HG03439 (cell line): ENCODE measurements around the gene DYNAP.

ENCODE experiments used
- ATAC-seq: cut with Tn5 transposase; IDR thresholded peaks from one replicate; pipeline ENCODE4 v1.9.1; 2021; ENCODE audit warnings: mild to moderate bottlenecking, moderate library complexity; ENCODE audit not compliant: unreplicated experiment

DYNAP gene

DNA sequence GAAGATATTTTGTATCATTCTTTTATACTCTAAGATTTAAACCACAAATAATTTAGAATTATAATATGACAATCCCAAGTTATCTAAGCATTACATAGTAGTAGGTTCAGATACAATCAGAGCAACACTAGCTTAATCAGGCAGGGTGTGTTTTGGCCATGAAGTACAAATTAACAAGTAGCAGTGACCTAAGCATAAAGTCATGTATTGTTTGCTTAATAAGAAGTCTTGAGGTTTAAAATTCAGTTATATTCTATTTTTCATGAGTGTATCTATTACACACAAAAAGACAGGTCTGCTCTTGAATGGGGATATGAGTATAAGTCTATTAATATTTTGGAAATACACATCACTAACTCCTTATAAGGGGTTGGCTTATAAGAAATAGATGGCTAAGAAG, 39.9 kb downstream of the DYNAP start:
- ATAC-seq = no peak

DNA sequence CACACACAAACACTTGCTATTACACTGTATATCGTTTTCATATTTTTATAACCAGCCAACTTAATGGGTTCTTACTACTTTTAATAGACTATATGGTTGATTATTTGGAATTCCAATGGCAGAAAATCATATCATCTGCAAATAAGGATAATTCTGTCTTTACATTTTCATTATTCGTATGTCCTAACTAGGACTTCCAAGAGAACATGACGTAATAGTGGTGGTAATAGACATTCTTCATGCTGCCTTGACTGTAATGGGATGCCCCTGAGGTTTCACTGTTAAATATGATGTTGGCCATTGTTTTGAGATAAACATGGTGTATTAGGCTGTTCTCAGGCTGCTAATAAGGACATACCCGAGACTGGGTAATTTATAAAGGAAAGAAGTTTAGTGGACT, 45.2 kb downstream of the DYNAP start:
- ATAC-seq = no peak

DNA sequence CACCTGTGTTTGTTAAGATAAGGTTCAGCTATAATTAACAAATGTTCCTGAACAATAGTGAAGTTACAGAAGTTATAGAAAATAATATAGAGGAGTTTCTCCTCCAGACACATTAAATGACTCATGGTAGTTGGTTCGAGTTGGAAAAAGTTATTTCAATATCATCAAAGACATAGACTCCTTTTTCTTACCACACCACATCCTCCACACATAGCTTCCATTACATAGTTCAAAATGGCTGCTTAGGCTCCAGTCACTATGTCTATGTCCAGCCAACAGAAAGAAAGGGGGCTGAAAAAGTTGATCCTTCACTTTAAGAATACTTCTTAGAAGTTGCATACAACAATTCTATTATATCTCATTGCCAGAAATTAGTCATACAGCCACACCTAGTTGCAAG, 50.7 kb downstream of the DYNAP start:
- no peak for ATAC-seq

DNA sequence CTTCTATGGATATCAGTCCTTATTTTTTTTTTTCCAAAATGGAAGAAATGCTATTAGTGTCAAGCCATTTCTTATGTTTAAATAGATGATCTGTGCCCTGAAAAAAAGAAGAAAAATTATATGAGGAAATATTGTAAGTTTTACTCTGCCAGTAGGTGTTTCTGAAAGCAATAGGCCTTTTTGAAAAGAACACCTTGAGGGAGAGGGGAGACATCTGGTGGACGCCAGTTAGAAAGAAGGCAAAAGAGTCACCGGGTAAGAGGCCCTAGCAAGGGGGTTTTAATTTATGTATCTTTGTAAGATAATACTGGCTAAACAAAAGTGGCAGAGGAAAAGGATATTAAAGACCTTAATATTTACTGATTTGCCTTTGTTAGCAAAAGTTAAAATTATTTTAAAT, 56.1 kb downstream of the DYNAP start:
- no peak for ATAC-seq
